ENCODE data around the gene TRIM25.

The TRIM25 gene

DNA sequence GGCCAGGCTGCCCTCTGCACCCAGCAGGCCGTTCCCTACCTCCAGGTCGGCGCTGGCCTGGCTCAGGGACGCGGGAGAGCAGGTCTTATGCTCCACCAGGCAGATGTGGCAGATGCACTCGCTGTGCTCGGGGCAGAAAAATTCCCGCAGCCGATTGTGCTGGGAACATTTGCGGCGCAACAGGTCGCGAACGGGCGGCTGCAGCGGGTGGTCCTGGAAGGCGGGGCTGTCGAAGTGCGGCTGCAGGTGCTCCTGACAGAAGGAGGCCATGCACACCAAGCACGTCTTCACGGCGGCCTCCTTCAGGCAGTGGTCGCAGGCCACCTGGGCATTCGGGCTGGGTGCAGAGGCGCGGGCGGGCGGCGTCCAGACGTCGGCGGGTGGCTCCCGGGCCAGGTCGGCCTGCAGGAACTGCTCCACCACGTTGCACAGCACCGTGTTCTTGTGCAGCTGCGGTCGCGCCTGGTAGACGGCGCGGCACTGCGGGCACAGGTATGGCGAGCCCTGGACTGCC is 439 bp downstream of the TRIM25 start:
- Histone ChIP-seq H3K4me1 (ENCODE audit: insufficient read depth, low read length) (peaks cover 5% of the 10 kb centered on the region), H3K36me3 (ENCODE audit: insufficient read depth, low read length) (no peaks in the 10 kb centered on the region), H3K9ac (ENCODE audit: low read depth, low read length) (peak overlapping the region; percentile 69), H3K9me3 (ENCODE audit: control insufficient read depth, insufficient read depth, low read length) (no peaks in the 10 kb centered on the region)

DNA sequence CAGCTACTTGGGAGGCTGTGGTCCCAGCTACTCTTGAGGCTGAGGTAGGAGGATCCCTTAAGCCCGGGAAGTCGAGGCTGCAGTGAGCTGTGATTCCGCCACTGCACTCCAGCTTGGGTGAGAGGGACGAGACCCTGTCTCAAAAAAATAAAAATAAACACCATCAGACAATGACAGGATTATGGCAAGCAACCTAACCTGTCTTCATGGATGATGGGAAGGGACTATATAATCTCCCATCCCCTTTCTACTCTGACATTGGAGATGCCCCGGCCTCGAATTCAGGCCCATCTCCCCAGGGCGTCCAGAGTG is 893 bp downstream of the TRIM25 start:
- Histone ChIP-seq H3K4me1 (ENCODE audit: insufficient read depth, low read length) (peaks cover 5% of the 10 kb centered on the region), H3K36me3 (ENCODE audit: insufficient read depth, low read length) (no peaks in the 10 kb centered on the region), H3K9me3 (ENCODE audit: control insufficient read depth, insufficient read depth, low read length) (no peaks in the 10 kb centered on the region), H3K9ac (ENCODE audit: low read depth, low read length) (peak overlapping the region; percentile 69)

DNA sequence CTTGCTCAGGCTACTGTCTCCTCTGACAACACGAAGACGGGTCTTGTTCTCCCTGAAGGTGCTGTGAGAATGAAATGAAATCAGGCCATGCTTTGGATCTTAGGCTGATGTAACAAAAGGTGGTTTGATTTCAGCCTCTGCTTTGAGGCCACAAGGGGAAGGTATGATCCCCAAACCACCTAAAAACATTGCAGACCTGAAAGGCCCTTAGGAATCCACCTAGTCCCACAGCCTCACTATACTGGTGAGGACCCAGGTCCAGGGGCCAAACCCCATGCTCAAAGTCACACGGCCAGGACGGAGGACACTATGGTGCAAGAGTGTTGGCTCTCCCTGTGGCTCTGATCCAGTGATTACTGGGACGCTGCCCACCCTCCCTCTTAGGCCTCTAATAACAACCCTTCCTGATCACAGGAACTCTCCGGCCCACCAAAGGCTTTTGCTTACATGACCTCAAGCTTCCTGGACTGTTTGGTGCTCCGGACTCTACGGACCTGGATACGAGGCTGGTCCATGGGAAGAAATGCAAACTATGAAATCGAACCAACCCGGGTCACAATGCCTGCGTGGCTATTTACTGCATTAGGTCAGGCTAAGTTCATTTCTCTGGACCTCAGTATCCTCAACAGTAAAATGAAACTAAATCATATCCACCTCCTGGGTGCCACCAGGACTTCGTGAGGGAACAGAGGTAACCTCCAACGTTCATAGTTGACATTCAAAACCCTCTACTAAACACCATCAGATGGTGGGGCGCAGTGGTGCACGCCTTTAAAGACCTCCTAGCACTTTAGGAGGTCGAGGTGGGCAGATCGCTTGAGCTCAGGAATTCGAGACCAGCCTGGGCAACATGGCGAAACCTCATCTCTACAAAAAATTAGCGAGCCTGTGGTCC is 1.5 kb downstream of the TRIM25 start:
- H3K4me1 ChIP-seq (ENCODE audit: insufficient read depth, low read length), result peaks cover 5% of the 10 kb centered on the region
- peak overlapping the region; percentile 69; the same call in 1 of the 2 replicates for H3K9ac ChIP-seq (ENCODE audit: low read depth, low read length)
- no peaks in the 10 kb centered on the region for H3K9me3 ChIP-seq (ENCODE audit: control insufficient read depth, insufficient read depth, low read length)

DNA sequence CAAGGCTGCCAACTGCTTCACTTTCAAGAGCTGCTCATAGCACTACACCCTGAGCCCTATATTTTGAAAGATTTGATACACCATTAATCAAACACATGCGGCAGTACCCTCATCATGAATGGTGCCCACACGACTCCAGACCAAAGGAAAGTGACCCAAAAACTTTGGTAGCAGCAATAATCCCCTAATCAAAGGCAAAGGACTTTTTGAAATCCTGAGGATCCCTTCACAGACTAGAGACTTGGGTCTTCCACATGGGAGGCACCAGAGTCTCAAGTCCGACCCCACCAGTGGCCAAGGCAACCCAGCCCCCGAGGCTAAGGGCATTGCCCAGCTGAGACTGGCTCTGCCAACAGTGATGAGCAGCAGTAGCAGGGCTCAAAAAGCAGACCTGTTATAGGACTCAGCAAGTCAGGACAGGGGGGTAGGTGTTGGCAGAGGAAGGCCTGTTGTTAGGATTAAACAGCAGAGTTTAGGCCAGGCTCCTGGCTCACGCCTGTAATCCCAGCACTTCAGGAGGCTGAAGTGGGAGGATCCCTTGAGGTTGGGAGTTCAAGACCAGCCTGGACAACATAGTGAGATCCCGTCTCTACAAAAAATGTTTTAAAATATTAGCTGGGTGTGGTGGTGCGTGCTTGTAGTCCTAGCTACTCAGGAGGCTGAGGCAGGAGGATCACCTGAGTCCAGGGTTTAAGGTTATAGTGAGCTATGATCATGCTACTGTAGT is 3.2 kb downstream of the TRIM25 start:
- peaks cover 5% of the 10 kb centered on the region for H3K4me1 ChIP-seq (ENCODE audit: insufficient read depth, low read length)
- H3K9ac ChIP-seq (ENCODE audit: low read depth, low read length), result no peak overlapping the region
- peaks cover 5% of the 10 kb centered on the region for H3K36me3 ChIP-seq (ENCODE audit: insufficient read depth, low read length)
- H3K9me3 ChIP-seq (ENCODE audit: control insufficient read depth, insufficient read depth, low read length), result no peaks in the 10 kb centered on the region

More for the DNA sequence above, 1.5 kb downstream of the TRIM25 start:
- H3K36me3 ChIP-seq (ENCODE audit: insufficient read depth, low read length), result no peaks in the 10 kb centered on the region

GRCh38 chr17:56909742-56910508 is 3.9 kb downstream of the TRIM25 start:
- H3K9ac ChIP-seq (ENCODE audit: low read depth, low read length), result no peak overlapping the region
- H3K36me3 ChIP-seq (ENCODE audit: insufficient read depth, low read length), result peaks cover 5% of the 10 kb centered on the region
- H3K4me1 ChIP-seq (ENCODE audit: insufficient read depth, low read length), result peaks cover 2% of the 10 kb centered on the region; the same call in 1 of the 2 replicates
- H3K9me3 ChIP-seq (ENCODE audit: control insufficient read depth, insufficient read depth, low read length), result no peaks in the 10 kb centered on the region

- no peak overlapping the region for H3K9ac ChIP-seq (ENCODE audit: low read depth, low read length)
- H3K9me3 ChIP-seq (ENCODE audit: control insufficient read depth, insufficient read depth, low read length), result no peaks in the 10 kb centered on the region
- H3K36me3 ChIP-seq (ENCODE audit: insufficient read depth, low read length), result peaks cover 21% of the 10 kb centered on the region
- H3K4me1 ChIP-seq (ENCODE audit: insufficient read depth, low read length), result no peaks in the 10 kb centered on the region
Observed at GRCh38 chr17:56908001-56908542, 5.8 kb downstream of the TRIM25 start.

DNA sequence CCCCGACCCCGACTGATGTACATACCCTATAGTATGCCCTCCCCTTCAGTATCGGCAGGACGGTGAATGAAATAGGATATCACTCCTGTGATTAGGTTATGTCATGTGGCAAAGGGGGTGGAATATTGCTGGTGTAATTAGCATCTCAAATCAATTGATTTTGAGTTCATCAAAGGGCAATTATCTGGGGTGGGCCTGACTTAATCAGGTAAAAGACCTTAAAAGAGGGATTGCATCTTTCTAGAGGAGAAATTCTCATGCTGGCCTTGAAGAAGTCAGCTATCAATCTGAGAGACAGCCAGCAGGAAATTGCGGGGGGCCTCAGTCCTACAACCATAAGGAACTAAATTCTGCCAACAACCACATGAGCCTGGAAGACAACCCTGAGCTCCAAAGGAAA is 10.3 kb downstream of the TRIM25 start:
- peaks cover 21% of the 10 kb centered on the region for H3K36me3 ChIP-seq (ENCODE audit: insufficient read depth, low read length)
- H3K9ac ChIP-seq (ENCODE audit: low read depth, low read length), result no peak overlapping the region
- H3K9me3 ChIP-seq (ENCODE audit: control insufficient read depth, insufficient read depth, low read length), result no peaks in the 10 kb centered on the region
- H3K4me1 ChIP-seq (ENCODE audit: insufficient read depth, low read length), result no peaks in the 10 kb centered on the region

GRCh38 chr17:56902348-56902747 is 11.5 kb downstream of the TRIM25 start:
- H3K9me3 ChIP-seq (ENCODE audit: control insufficient read depth, insufficient read depth, low read length), result no peaks in the 10 kb centered on the region
- H3K4me1 ChIP-seq (ENCODE audit: insufficient read depth, low read length), result no peaks in the 10 kb centered on the region
- no peak overlapping the region for H3K9ac ChIP-seq (ENCODE audit: low read depth, low read length)
- peaks cover 21% of the 10 kb centered on the region for H3K36me3 ChIP-seq (ENCODE audit: insufficient read depth, low read length)

DNA sequence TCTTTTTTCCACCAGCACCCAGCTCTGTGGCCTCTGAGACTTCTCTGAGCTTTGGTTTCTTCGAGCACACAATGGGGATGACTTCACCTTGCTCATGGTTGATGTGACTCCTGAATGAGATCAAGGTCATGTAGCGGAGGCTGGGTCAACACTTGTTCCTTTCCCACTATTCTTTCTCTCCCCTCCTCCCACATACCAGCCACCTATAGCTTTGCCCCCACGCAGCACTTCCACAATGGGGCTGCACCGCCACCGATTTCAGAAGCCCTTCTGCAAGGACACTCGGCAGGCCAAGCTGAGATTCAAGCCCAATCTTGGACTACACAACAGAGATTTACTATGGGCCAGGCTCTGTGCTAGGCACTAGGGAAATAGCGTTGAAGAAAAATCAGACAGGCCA is 14.4 kb downstream of the TRIM25 start:
- peaks cover 13% of the 10 kb centered on the region; the same call in 1 of the 2 replicates for H3K36me3 ChIP-seq (ENCODE audit: insufficient read depth, low read length)
- no peak overlapping the region for H3K9ac ChIP-seq (ENCODE audit: low read depth, low read length)
- H3K4me1 ChIP-seq (ENCODE audit: insufficient read depth, low read length), result peaks cover 17% of the 10 kb centered on the region
- H3K9me3 ChIP-seq (ENCODE audit: control insufficient read depth, insufficient read depth, low read length), result no peaks in the 10 kb centered on the region

GRCh38 chr17:56898874-56899273 is 15.0 kb downstream of the TRIM25 start:
- H3K9me3 ChIP-seq (ENCODE audit: control insufficient read depth, insufficient read depth, low read length), result no peaks in the 10 kb centered on the region
- H3K36me3 ChIP-seq (ENCODE audit: insufficient read depth, low read length), result peaks cover 8% of the 10 kb centered on the region; the same call in 1 of the 2 replicates
- H3K9ac ChIP-seq (ENCODE audit: low read depth, low read length), result no peak overlapping the region
- H3K4me1 ChIP-seq (ENCODE audit: insufficient read depth, low read length), result peaks cover 17% of the 10 kb centered on the region

GRCh38 chr17:56897646-56898424 is 16.0 kb downstream of the TRIM25 start:
- peaks cover 17% of the 10 kb centered on the region for H3K4me1 ChIP-seq (ENCODE audit: insufficient read depth, low read length)
- no peaks in the 10 kb centered on the region for H3K36me3 ChIP-seq (ENCODE audit: insufficient read depth, low read length)
- H3K9me3 ChIP-seq (ENCODE audit: control insufficient read depth, insufficient read depth, low read length), result no peaks in the 10 kb centered on the region
- H3K9ac ChIP-seq (ENCODE audit: low read depth, low read length), result no peak overlapping the region

GRCh38 chr17:56896968-56897359 is 16.9 kb downstream of the TRIM25 start:
- H3K9me3 ChIP-seq (ENCODE audit: control insufficient read depth, insufficient read depth, low read length), result no peaks in the 10 kb centered on the region
- H3K9ac ChIP-seq (ENCODE audit: low read depth, low read length), result no peak overlapping the region
- peaks cover 17% of the 10 kb centered on the region for H3K4me1 ChIP-seq (ENCODE audit: insufficient read depth, low read length)
- 0 out of 2 replicates have a peak, but pooled peaks cover 3% of the 10 kb centered on the region for H3K36me3 ChIP-seq (ENCODE audit: insufficient read depth, low read length)

DNA sequence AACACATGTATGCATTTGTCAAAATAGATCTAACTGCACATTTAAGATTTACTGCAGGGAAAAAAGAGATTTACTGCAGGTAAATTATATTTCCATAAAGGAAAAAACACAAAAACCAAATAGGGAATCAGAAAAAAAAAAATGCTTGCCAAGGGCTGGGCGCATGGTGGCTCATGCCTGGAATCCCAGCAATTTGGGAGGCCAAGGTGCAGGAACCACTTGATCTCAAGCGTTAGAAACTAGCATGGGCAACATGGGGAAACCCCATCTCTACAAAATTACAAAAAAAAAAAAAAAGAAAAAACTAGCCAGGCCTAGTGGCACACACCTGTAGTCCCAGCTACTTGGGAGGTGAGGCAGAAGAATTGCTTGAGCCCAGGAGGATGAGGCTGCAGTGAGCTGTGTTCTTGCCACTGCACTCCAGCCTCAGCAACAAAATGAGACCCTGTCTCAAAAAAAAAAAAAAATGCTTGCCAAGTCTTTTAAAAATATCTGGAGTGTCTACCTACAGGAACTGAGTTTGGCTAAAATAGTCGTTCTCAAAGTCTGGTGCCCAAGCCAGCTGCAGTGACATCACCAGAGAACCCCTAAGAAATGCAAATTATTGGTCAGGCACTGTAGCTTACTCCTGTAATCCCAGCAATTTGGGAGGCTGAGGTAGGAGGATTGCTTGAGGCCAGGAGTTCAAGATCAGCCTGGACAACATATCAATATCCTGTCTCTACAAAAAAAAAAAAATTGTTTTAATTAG is 17.5 kb downstream of the TRIM25 start:
- 0 out of 2 replicates have a peak, but pooled peaks cover 3% of the 10 kb centered on the region for H3K36me3 ChIP-seq (ENCODE audit: insufficient read depth, low read length)
- no peak overlapping the region for H3K9ac ChIP-seq (ENCODE audit: low read depth, low read length)
- H3K9me3 ChIP-seq (ENCODE audit: control insufficient read depth, insufficient read depth, low read length), result no peaks in the 10 kb centered on the region
- H3K4me1 ChIP-seq (ENCODE audit: insufficient read depth, low read length), result peaks cover 17% of the 10 kb centered on the region

Data from ES-I3 (cell line).